ENCODE results near the gene SCGB3A2.

- TF ChIP-seq CTCF (IDR thresholded peaks at IDR 0.05; ENCODE audit: low read depth, low read length, poor library complexity, severe bottlenecking) (no peak), EZH2phosphoT487 (IDR thresholded peaks at IDR 0.05; ENCODE audit: borderline replicate concordance, low read length) (no peak)
These were observed 18.4 kb upstream of the SCGB3A2 start for GRCh38 chr5:147859962-147860640.

Measured in DOHH2 (cell line).